ENCODE results near the gene PLLP. TPM values are rescaled to one million over a fixed set of nuclear protein-coding genes. Genes with fewer than 3 reads are reported as not detected.
"Not testable (repeated sequence)": the region's sequence is repeated elsewhere in the genome, so short reads cannot be mapped to it uniquely, and the experiment has no call there.

PLLP gene
- total and polyA plus RNA-seq, 5 donors: 6.3 to 13.8 (median 11.7) TPM

DNA sequence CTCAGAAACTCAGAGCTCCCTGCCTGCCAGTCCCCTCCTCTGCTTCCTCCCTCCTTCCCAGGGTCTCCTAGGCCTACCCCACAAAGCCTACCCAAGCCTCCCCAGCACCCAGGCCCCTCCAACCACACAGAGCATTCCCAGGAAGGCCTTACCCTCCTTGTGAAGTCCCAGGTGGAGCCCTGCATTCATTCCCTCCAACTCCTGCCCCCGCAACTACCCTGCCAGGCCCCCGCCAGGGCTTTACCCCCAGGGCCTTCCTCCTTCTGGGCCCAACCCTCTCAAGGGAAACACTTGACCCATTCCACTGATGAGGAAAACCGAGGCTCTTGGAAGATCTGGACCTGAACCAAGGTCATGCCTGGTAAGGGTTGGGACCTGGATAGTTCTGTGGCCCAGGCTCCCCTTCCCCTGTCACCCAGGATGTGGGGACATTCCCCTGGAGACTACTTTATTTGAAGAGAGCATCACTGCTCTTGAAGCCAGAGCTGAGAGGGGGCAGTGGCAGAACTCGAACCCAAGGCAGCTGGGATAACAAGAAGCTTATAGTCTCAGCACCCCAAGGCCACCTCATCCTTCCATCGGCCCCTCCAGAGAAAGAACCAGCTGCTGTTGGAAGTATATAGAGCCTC lies 12.5 kb downstream of the PLLP start:
- DNase-seq: no peak
- ATAC-seq: no peak
- Histone ChIP-seq H3K9me3 (ENCODE audit: control insufficient read depth, low read length) (no peaks in the 10 kb centered on the region), H3K4me1 (ENCODE audit: control insufficient read depth, insufficient read depth, low read length) (peaks cover 3% of the 10 kb centered on the region), H3K27ac (ENCODE audit: low read length) (no peak overlapping the region), H3K27me3 (ENCODE audit: control insufficient read depth, insufficient read depth) (no peaks in the 10 kb centered on the region), H3K4me3 (ENCODE audit: low read length) (no peak overlapping the region)
- WGBS: 82% methylated on average over 5 of the region's 5 CpGs
- intact Hi-C loops (cut with DNase I): no loop called here

- Histone ChIP-seq H3K27ac (ENCODE audit: low read length) (no peak overlapping the region), H3K27me3 (ENCODE audit: control insufficient read depth, insufficient read depth) (no peaks in the 10 kb centered on the region), H3K9me3 (ENCODE audit: control insufficient read depth, low read length) (no peaks in the 10 kb centered on the region), H3K4me1 (ENCODE audit: control insufficient read depth, insufficient read depth, low read length) (peaks cover 3% of the 10 kb centered on the region), H3K4me3 (ENCODE audit: low read length) (no peak overlapping the region)
- no peak for ATAC-seq
- DNase-seq: no peak
- intact Hi-C loops (cut with DNase I): no loop called here
- 85% methylated on average over 7 of the region's 7 CpGs for WGBS
Observed at GRCh38 chr16:57271063-57271345, 13.5 kb downstream of the PLLP start.

- 74% methylated on average over 25 of the region's 25 CpGs for WGBS
- DNase-seq: no peak
- Histone ChIP-seq H3K4me3 (ENCODE audit: low read length) (no peak overlapping the region), H3K4me1 (ENCODE audit: control insufficient read depth, insufficient read depth, low read length) (peaks cover 3% of the 10 kb centered on the region), H3K9me3 (ENCODE audit: control insufficient read depth, low read length) (no peaks in the 10 kb centered on the region), H3K27me3 (ENCODE audit: control insufficient read depth, insufficient read depth) (no peaks in the 10 kb centered on the region), H3K27ac (ENCODE audit: low read length) (no peak overlapping the region)
- intact Hi-C loops (cut with DNase I): no loop called here
- ATAC-seq: no peak
Observed at GRCh38 chr16:57270221-57271062, 14.0 kb downstream of the PLLP start.

GRCh38 chr16:57268804-57269800 lies 15.4 kb downstream of the PLLP start:
- WGBS: 45% methylated on average over 14 of the region's 14 CpGs
- H3K27ac ChIP-seq (ENCODE audit: low read length): peak overlapping the region; percentile 78
- intact Hi-C loops (cut with DNase I): no loop called here

GRCh38 chr16:57267343-57267742 lies 17.1 kb downstream of the PLLP start:
- H3K27me3 ChIP-seq (ENCODE audit: control insufficient read depth, insufficient read depth); intact Hi-C loops (cut with DNase I); H3K4me3 ChIP-seq (ENCODE audit: low read length); H3K27ac ChIP-seq (ENCODE audit: low read length); H3K4me1 ChIP-seq (ENCODE audit: control insufficient read depth, insufficient read depth, low read length); DNase-seq; H3K9me3 ChIP-seq (ENCODE audit: control insufficient read depth, low read length); ATAC-seq: not testable (repeated sequence)
- WGBS: 63% methylated on average over 2 of the region's 2 CpGs

More at GRCh38 chr16:57268804-57269800, 15.4 kb downstream of the PLLP start:
- Histone ChIP-seq H3K27me3 (ENCODE audit: control insufficient read depth, insufficient read depth) (no peaks in the 10 kb centered on the region), H3K4me3 (ENCODE audit: low read length) (no peak overlapping the region), H3K9me3 (ENCODE audit: control insufficient read depth, low read length) (no peaks in the 10 kb centered on the region), H3K4me1 (ENCODE audit: control insufficient read depth, insufficient read depth, low read length) (peaks cover 3% of the 10 kb centered on the region)
- DNase-seq (peak; percentile 80 to 89 (median 86)), ATAC-seq (peak; percentile 81 to 86)

GRCh38 chr16:57266531-57267260 lies 17.8 kb downstream of the PLLP start:
- WGBS: 50% methylated on average over 6 of the region's 6 CpGs
- no peaks in the 10 kb centered on the region for H3K27me3 ChIP-seq (ENCODE audit: control insufficient read depth, insufficient read depth)
- no peak for ATAC-seq
- no peak for DNase-seq
- intact Hi-C loops (cut with DNase I): no loop called here
- H3K9me3 ChIP-seq (ENCODE audit: control insufficient read depth, low read length): no peaks in the 10 kb centered on the region
- H3K27ac ChIP-seq (ENCODE audit: low read length): peak overlapping the region; percentile 94
- peaks cover 3% of the 10 kb centered on the region for H3K4me1 ChIP-seq (ENCODE audit: control insufficient read depth, insufficient read depth, low read length)
- no peak overlapping the region for H3K4me3 ChIP-seq (ENCODE audit: low read length)

GRCh38 chr16:57265850-57266530 lies 18.5 kb downstream of the PLLP start:
- Histone ChIP-seq H3K4me3 (ENCODE audit: low read length) (no peak overlapping the region), H3K27me3 (ENCODE audit: control insufficient read depth, insufficient read depth) (no peaks in the 10 kb centered on the region), H3K9me3 (ENCODE audit: control insufficient read depth, low read length) (no peaks in the 10 kb centered on the region), H3K4me1 (ENCODE audit: control insufficient read depth, insufficient read depth, low read length) (peaks cover 3% of the 10 kb centered on the region), H3K27ac (ENCODE audit: low read length) (peak overlapping the region; percentile 94)
- DNase-seq (peak; percentile 85 to 93 (median 92)), ATAC-seq (peak; percentile 92 to 93)
- WGBS: 34% methylated on average over 16 of the region's 16 CpGs
- intact Hi-C loops (cut with DNase I): no loop called here

- ATAC-seq (no peak), DNase-seq (no peak)
- H3K4me3 ChIP-seq (ENCODE audit: low read length): no peak overlapping the region
- H3K27ac ChIP-seq (ENCODE audit: low read length): peak overlapping the region; percentile 25
- no peaks in the 10 kb centered on the region for H3K9me3 ChIP-seq (ENCODE audit: control insufficient read depth, low read length)
- intact Hi-C loops (cut with DNase I): no loop called here
- no peaks in the 10 kb centered on the region for H3K27me3 ChIP-seq (ENCODE audit: control insufficient read depth, insufficient read depth)
- whole genome bisulfite sequencing: 94% methylated on average over 11 of the region's 11 CpGs
- peaks cover 3% of the 10 kb centered on the region for H3K4me1 ChIP-seq (ENCODE audit: control insufficient read depth, insufficient read depth, low read length)
Observed at GRCh38 chr16:57264950-57265371, 19.5 kb downstream of the PLLP start.

GRCh38 chr16:57264381-57264780 lies 20.1 kb downstream of the PLLP start:
- intact Hi-C loops (cut with DNase I): no loop called here

More at GRCh38 chr16:57264381-57264780, 20.1 kb downstream of the PLLP start:
- H3K9me3 ChIP-seq (ENCODE audit: control insufficient read depth, low read length): no peaks in the 10 kb centered on the region
- no peak overlapping the region for H3K4me3 ChIP-seq (ENCODE audit: low read length)
- H3K27me3 ChIP-seq (ENCODE audit: control insufficient read depth, insufficient read depth): no peaks in the 10 kb centered on the region
- DNase-seq (no peak), ATAC-seq (no peak)
- 90% methylated on average over 8 of the region's 8 CpGs for WGBS
- no peak overlapping the region for H3K27ac ChIP-seq (ENCODE audit: low read length)
- peaks cover 2% of the 10 kb centered on the region for H3K4me1 ChIP-seq (ENCODE audit: control insufficient read depth, insufficient read depth, low read length)
